NT2/D1 (cell line): ENCODE results near the gene GUCY1A1.

Experiments used
- SUZ12 ChIP-seq: IDR thresholded peaks from 2 replicates; pipeline ENCODE4 v1.6.1; 2011; ENCODE audit not compliant: insufficient read length, insufficient read depth; ENCODE audit errors: extremely low read depth
- ZNF274 ChIP-seq: IDR thresholded peaks from 2 replicates; pipeline ENCODE4 v1.6.1; 2011; ENCODE audit warnings: mild to moderate bottlenecking, low read depth, low read length

GRCh38 chr4:155692361-155692760, 25.7 kb downstream of the GUCY1A1 start:
- no peak for TF ChIP-seq ZNF274
- no peak for TF ChIP-seq SUZ12
